ENCODE data around the gene PRKCA. TPM values are rescaled to one million over a fixed set of nuclear protein-coding genes. Genes with fewer than 3 reads are reported as not detected.
"Not testable (repeated sequence)": the region's sequence is repeated elsewhere in the genome, so short reads cannot be mapped to it uniquely, and the experiment has no call there.

Gene PRKCA
- total RNA-seq (2022) (29.6 and 34.7 TPM in 2 replicates), Bru-seq, nascent RNA (percentile 78 among the genes with signal in this experiment), BruChase-seq, experiment 1, labeled RNA remaining after a 2-hour chase (percentile 77 among the genes with signal in this experiment), BruChase-seq, experiment 2, labeled RNA remaining after a 6-hour chase (percentile 74 among the genes with signal in this experiment)
- long read RNA-seq, partial matches to known transcripts: 0 of 11 reads
- long read RNA-seq, other reads (novel, unspliced or antisense): 10 of 11 reads

DNA sequence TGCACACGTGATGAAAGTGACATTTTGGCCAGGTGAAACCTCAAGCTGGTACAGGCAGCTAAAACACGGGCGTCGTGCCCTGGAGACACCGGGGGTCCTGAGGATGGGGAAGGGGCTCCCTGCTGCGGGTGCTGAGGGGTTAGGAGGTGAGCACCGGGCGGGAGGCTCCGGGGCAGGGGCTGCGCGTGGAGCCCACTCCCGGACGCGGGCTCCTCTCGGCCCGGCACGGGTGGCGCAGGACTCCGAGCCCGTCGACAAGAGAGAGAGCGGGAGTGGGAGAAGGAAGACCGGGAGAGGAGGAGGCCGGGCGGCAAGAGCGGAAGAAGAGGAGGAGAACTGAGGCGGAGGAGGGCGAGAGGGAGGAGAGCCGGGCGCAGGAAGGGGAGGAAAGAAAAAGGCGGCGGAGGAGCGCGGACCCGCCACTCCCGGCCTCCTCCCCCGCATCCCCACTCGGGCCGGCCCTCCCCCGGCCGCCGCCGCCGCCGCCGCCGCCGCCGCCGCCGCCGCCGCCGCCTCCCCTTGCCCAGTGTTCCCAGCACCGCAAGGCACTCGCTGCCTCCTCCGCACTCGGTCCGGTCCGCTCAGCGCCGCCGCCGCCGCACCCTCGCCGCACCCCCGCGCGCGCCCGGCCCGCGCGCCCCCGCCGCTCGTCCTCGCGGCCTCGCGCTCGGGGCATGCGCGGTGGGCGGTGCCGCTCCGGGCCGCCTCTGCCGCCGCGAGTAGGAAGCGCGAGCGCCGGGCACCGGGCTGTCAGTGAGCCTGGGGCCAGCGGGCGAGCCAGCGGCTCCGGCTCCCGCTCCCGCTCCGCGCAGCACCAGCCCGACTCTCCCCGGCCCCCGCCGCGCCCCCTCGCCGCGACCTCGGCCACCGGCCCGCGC is at the start of gene PRKCA:
Gene PRKCA, plus strand, starts transcription at position 750 of the 878 bp plus-strand sequence.
- DNase-seq: peak; percentile 65 to 85
- no peaks in the 10 kb centered on the region for H3K27me3 ChIP-seq (replicated peaks; ENCODE audit: control insufficient read depth, insufficient read depth, low read length)
- BruUV-seq (replicated peaks): no TSS peak
- Mint-ChIP-seq H3K4me1 (ENCODE audit: low read depth, unreplicated experiment) (peaks cover 12% of the 10 kb centered on the region), H3K27me3 (ENCODE audit: insufficient read depth, unreplicated experiment) (no peaks in the 10 kb centered on the region), H3K27ac (ENCODE audit: unreplicated experiment) (peak within 1 kb of the TSS; percentile 82), H3K4me3 (ENCODE audit: unreplicated experiment) (peak within 1 kb of the TSS; percentile 92), H3K36me3 (ENCODE audit: insufficient read depth, unreplicated experiment) (peaks cover 8% of the 10 kb centered on the region), H3K9me3 (ENCODE audit: unreplicated experiment) (no peaks in the 10 kb centered on the region)
- TF ChIP-seq, protein P1, sequence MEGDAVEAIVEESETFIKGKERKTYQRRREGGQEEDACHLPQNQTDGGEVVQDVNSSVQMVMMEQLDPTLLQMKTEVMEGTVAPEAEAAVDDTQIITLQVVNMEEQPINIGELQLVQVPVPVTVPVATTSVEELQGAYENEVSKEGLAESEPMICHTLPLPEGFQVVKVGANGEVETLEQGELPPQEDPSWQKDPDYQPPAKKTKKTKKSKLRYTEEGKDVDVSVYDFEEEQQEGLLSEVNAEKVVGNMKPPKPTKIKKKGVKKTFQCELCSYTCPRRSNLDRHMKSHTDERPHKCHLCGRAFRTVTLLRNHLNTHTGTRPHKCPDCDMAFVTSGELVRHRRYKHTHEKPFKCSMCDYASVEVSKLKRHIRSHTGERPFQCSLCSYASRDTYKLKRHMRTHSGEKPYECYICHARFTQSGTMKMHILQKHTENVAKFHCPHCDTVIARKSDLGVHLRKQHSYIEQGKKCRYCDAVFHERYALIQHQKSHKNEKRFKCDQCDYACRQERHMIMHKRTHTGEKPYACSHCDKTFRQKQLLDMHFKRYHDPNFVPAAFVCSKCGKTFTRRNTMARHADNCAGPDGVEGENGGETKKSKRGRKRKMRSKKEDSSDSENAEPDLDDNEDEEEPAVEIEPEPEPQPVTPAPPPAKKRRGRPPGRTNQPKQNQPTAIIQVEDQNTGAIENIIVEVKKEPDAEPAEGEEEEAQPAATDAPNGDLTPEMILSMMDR (IDR thresholded peaks at IDR 0.05; ENCODE audit: insufficient read depth in 1 of 2, low read depth in 1 of 2, low read length in 1 of 2, severe bottlenecking in 1 of 2, unreplicated experiment in 1 of 2): no peak
- peak within 1 kb of the TSS; percentile 89 for H3K4me3 ChIP-seq (ENCODE audit: low read depth, low read length)
- CTCF ChIA-PET: interaction anchor here (0.9 kb wide), 1 partner anchor 25 kb away, joined by 3 read pairs; no protein-coding TSS in a partner anchor
- no peaks in the 10 kb centered on the region; the same call in 1 of the 2 replicates for H3K4me1 ChIP-seq
- no peaks in the 10 kb centered on the region for H3K36me3 ChIP-seq (ENCODE audit: control insufficient read depth, insufficient read depth, low read length)
- intact Hi-C loops (cut with micrococcal nuclease; ENCODE audit: unreplicated experiment): loop anchor here (5.0 kb wide), 1 partner anchor 45 kb away; no protein-coding TSS in a partner anchor
- POLR2A ChIA-PET: no interaction called here
- H3K9me3 ChIP-seq: no peaks in the 10 kb centered on the region

DNA sequence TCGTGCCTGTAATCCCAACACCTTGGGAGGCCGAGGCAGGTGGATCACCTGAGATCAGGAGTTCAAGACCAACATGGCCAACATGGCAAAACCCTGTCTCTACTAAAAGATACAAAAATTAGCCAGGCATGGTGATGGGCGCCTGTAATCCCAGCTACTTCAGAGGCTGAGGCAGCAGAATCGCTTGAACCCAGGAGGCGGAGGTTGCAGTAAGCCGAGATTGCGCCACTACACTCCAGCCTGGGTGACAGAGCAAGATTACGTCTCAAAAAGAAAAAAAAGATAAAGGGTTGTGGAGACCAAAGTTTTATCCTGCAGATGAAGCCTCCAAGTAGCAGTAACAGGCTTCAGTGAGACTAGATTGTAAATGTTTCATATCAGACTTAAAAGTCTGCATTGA is 49.0 kb upstream of the PRKCA start:
- intact Hi-C loops (cut with micrococcal nuclease; ENCODE audit: unreplicated experiment); H3K36me3 ChIP-seq (ENCODE audit: control insufficient read depth, insufficient read depth, low read length); CTCF ChIA-PET; POLR2A ChIA-PET; H3K4me3 Mint-ChIP-seq (ENCODE audit: unreplicated experiment); DNase-seq; H3K36me3 Mint-ChIP-seq (ENCODE audit: insufficient read depth, unreplicated experiment); H3K4me3 ChIP-seq (ENCODE audit: low read depth, low read length); H3K27ac Mint-ChIP-seq (ENCODE audit: unreplicated experiment); H3K27me3 ChIP-seq (replicated peaks; ENCODE audit: control insufficient read depth, insufficient read depth, low read length); BruUV-seq (replicated peaks); H3K9me3 Mint-ChIP-seq (ENCODE audit: unreplicated experiment); H3K27me3 Mint-ChIP-seq (ENCODE audit: insufficient read depth, unreplicated experiment); H3K9me3 ChIP-seq: not testable (repeated sequence)
- peaks cover 15% of the 10 kb centered on the region for H3K4me1 Mint-ChIP-seq (ENCODE audit: low read depth, unreplicated experiment)
- H3K4me1 ChIP-seq: peaks cover 18% of the 10 kb centered on the region

DNA sequence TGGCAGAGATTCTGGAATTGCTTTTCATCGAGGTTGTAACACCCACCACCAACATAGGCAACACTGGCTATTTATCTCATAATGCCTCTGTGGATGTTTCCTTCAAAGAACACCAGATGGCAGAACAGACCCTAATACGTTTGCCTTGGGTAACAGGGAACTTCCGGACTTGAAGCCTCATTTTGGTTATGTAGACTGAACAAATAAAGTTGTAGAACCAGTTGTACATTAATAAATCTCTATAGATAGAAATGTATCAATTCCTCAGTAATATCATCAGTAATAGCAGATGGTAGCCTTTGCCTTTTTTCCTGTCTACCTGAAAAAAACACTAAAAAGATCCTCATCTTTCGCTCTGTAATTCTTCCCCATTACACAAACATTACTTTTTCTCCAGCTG is 47.3 kb upstream of the PRKCA start:
- intact Hi-C loops (cut with micrococcal nuclease; ENCODE audit: unreplicated experiment): loop anchor here (1.0 to 5.0 kb wide), 6 partner anchors 47 to 418 kb away; partner anchors contain the start of gene PRKCA
- no peak overlapping the region for H3K4me3 Mint-ChIP-seq (ENCODE audit: unreplicated experiment)
- H3K27ac Mint-ChIP-seq (ENCODE audit: unreplicated experiment): no peak overlapping the region
- ChIA-PET POLR2A (no interaction called here), CTCF (interaction anchor here (1.2 to 2.4 kb wide), 2 partner anchors 312 to 419 kb away, joined by 5 to 16 read pairs; no protein-coding TSS in a partner anchor)
- no peaks in the 10 kb centered on the region for H3K27me3 ChIP-seq (replicated peaks; ENCODE audit: control insufficient read depth, insufficient read depth, low read length)
- H3K36me3 ChIP-seq (ENCODE audit: control insufficient read depth, insufficient read depth, low read length): no peaks in the 10 kb centered on the region
- peak; percentile 47 to 66 for DNase-seq
- H3K9me3 Mint-ChIP-seq (ENCODE audit: unreplicated experiment): no peaks in the 10 kb centered on the region
- no TSS peak for BruUV-seq (replicated peaks)
- H3K36me3 Mint-ChIP-seq (ENCODE audit: insufficient read depth, unreplicated experiment): no peaks in the 10 kb centered on the region
- no peaks in the 10 kb centered on the region for H3K9me3 ChIP-seq
- H3K4me3 ChIP-seq (ENCODE audit: low read depth, low read length): no peak overlapping the region
- peaks cover 15% of the 10 kb centered on the region for H3K4me1 Mint-ChIP-seq (ENCODE audit: low read depth, unreplicated experiment)
- H3K27me3 Mint-ChIP-seq (ENCODE audit: insufficient read depth, unreplicated experiment): no peaks in the 10 kb centered on the region
- peaks cover 17% of the 10 kb centered on the region for H3K4me1 ChIP-seq
- TF ChIP-seq, protein P1 (IDR thresholded peaks at IDR 0.05; ENCODE audit: insufficient read depth in 1 of 2, low read depth in 1 of 2, low read length in 1 of 2, severe bottlenecking in 1 of 2, unreplicated experiment in 1 of 2): peak; percentile 74

Measured in Caco-2 (cell line).